GM21528 (cell line): ENCODE results near the gene PROK1.

Experiments used
- ATAC-seq: cut with Tn5 transposase; IDR thresholded peaks from one replicate; pipeline ENCODE4 v1.9.1; 2021; ENCODE audit warnings: mild to moderate bottlenecking, moderate library complexity; ENCODE audit not compliant: unreplicated experiment, low FRiP score

PROK1 gene

DNA sequence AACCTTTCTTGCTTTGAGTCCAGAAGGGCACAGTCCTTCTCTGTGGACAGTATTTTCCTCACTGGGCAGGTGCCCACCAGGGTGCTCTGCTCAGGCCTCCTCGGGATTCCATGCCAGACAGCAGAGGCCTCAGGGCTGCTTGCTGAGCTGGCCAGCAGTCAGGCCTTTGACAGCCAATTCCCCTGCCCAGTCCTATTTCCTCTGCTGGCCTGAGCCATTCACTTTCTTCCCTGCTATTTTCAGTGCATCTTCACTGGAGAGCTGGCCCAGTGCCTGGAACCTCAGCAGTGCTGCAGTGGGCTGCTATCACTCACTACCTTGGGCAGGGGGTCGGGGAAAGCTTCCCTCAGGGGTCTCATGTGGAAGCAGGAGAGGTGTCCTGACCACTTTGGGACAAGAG is 34.8 kb downstream of the PROK1 start:
- ATAC-seq: no peak

DNA sequence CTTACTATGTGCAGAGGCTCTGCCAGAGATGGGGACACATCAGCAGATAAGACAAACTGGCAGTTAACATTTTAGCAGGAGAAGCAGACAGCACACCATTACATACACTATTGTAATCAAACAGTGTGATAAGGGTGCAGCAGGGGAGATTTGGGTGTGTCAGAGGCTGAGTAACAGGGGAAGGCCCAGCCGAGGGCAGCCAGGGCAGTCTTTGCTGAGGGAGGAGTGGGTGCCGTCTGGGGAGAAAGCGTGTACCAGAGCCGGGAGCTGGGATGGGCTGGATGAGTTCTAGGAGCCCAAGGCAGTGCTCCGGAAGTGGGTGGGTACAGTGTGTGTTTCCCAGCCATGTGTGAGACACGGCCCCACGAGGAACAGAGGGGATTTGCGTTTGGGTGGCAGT is 36.8 kb downstream of the PROK1 start:
- no peak for ATAC-seq

DNA sequence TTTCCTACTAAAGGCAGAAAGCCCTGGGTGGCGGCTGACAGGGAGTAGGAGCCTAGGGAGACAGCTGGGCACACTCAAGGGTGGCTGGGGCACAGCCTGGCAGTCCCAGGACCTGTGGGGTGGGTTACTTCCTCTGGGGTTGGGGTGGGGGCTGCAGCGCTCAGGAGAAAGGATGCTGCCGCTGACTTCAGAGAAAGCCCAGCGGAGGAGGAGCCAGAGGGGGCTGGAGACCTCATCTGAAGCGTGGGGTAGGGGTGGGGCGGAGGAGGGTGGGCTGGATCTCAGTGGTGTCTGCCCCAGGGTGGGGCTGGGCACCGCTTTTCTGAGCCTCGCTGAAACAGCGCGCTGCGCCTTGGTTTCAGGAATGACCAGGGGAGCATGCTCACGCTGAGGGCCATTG is 37.2 kb downstream of the PROK1 start:
- ATAC-seq: no peak

DNA sequence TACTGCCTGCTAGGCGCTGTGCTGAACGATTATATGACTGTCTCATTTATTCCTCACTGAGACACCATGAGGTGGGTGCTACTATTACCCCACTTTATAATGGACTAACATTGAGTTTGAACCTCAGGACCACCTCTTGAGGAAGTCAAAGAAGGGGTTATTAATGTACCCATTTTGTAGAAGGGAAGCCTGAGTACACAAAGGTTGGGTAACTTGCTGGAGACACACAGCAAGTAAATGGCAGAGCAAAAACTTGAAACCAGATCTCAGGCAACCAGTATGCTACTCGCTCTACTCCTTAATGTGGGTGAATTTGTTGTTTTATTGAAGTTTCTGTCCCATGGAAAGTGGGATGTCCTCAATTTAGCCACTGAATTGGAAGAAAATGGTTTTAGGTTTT is 37.9 kb downstream of the PROK1 start:
- ATAC-seq: no peak

DNA sequence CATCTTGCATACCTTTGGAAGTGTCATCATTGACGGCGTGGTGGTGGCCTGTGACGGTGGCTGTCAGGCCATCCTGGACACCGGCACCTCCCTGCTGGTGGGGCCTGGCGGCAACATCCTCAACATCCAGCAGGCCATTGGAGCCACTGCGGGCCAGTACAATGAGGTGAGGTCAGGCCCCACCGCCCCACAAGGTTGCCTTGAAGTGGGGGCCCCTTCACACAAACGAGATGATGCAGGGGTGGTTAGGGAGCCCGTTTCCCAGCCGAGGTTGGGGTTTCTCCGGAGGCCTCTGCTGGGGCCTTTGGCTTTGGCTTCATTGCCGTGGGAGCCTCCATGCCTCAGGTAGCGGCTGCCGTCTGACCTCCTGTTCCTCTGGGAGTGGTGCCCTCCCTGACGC is 38.5 kb downstream of the PROK1 start:
- ATAC-seq: no peak

DNA sequence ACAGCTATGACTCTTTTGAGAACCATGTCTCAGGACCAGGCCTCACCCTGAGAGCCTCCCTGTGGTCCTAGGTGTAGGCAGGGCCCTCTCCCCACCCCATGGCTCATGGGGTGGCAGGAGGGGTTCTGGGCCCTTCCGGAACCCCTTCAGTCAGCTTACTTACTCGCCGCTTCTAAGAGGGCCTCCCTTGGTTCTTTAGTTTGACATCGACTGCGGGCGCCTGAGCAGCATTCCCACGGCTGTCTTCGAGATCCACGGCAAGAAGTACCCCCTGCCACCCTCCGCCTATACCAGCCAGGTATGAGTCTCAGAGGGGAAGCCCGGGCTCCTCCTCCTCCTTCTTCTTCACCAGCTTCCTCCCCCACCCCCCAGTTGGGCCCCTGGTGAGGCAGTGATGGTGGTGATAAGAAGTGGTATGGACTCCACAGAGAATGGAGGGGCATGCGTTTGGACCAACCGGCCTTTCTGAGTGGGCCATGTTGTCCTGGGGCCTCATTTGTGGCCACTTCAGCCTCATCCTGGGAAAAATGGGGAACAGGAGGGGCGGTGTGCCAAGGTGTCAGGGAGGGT is 39.1 kb downstream of the PROK1 start:
- no peak for ATAC-seq

DNA sequence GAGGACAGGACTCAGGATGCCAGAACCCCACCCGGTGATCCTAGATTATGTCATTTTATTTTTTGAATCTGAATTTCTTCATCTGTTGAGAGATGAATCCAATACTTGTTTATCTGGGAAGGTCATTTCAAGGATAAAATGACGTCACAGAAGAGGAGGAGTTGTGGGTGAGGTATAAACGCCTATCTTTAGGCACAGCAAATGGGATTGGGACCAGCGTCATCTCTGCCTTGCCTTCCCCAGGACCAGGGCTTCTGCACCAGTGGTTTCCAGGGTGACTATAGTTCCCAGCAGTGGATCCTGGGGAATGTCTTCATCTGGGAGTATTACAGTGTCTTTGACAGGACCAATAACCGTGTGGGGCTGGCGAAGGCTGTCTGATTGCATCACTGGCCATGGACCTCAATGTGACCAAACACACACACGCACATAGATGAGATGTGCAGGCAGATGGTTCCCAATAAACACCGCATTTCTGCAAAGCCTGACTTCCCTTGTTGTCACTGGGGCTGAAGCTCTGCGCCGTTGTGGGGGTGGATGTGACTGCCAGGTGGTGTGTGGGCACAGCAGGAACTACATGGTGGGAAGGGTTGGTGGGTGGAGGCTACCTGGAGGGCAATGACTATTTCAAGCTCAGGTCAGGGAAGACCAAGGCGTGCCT is 40.0 kb downstream of the PROK1 start:
- no peak for ATAC-seq

DNA sequence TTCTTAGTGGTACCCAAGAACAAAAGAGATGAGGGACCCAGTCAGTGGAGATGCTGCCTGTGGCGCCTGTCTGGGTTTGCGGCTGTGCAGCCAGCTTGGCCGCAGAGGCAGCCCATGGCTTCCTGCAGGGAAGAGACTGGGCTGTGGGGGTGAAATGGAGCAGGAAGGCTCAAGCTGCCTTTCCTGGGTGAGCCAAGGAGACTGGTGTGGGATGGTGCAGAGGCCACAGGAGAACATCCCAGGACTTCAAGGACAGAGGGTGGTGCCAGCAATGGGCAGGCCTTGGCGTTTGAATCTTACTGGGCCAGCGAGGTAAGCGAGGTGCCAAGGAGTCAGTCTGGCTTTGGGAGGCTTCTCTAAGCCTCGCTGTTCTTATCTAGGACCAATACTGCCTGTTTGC is 41.6 kb downstream of the PROK1 start:
- no peak for ATAC-seq

DNA sequence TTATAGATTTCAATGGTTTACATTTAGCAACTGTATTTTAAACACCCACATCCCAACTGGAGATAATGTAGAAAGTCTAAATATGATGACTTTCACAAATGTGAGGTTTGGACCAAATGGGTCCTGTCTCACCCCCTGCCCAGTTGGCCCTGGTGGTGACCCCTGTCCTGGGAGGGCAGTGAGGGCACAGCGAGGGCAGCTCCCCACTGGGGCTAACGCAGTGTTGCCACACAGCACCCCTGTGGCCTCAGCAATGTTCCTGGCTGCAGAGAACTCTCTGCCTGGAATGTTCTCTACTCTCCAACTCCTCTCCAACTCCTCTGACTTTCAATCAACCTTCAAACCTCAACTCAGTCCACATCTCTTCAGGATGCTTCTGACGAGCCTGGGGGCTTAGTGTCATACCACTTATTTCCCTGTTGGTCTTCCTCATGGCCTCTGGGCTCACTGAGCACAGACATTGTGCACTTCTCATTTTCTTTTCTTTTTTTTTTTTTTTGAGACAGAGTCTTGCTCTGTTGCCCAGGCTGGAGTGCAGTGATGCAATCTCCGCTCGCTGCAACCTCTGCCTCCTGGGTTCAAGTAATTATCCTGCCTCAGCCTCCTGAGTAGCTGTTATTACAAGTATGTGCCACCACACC is 42.2 kb downstream of the PROK1 start:
- no peak for ATAC-seq

DNA sequence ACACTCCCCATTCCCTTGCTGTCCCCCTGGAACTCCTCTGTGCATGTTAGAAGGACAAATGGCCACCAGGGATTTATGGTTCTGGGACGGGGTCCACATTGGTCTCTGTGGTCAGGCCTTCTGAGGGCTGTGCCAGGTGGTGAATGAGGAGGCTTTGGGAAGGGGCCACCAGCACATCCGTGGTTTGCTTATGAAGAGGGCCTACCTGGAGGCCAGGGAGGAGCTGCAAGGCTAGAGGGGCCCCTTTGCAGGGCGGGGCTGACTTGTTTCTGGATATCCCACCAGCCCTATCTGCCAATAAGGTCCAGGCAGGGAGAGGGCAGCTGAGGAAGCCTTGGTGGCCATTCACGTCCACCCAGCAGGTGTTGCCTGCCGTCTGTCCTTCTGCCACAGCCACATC is 43.1 kb downstream of the PROK1 start:
- no peak for ATAC-seq

DNA sequence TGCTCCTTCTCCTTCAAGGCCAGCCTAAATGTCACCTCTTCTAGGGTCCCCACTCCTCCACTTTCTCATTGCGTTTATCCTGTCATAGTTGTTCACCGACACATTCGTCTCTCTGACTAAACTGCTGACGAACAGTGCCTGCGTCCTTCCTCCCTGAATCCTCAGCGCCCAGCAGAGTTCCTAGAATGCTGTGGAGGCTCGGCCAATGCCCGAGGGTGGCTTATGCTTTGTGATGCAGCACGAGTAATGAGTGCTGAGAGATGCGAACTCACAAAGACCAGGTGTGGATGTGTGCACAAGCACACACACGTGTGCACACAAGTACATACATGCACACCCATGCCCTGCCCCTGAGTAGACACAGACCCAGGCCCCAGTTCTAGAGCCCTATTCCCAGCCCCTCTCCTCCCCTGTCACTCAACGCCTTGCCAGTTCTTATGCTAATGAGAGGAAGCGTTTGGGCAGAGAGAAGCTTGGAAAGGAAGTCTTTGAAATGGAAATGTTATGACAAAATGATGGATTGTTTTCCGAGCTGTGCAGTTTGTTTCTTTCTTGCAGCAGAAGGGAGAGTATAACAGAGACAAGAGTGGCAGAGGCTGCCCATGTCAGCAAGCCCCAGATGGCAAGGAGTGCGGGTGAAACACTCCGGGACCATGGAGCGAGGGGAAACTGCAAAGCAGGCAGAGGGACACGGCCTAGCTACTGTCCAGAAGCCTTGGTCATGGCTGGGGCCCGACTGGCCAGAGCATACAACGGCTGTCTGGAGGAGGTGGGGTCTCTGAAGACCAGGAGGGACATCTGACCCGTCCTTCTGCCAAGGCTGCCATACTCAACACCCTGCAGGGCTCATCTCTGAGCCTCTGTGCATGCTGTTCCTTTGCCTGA is 43.8 kb downstream of the PROK1 start:
- ATAC-seq: no peak

DNA sequence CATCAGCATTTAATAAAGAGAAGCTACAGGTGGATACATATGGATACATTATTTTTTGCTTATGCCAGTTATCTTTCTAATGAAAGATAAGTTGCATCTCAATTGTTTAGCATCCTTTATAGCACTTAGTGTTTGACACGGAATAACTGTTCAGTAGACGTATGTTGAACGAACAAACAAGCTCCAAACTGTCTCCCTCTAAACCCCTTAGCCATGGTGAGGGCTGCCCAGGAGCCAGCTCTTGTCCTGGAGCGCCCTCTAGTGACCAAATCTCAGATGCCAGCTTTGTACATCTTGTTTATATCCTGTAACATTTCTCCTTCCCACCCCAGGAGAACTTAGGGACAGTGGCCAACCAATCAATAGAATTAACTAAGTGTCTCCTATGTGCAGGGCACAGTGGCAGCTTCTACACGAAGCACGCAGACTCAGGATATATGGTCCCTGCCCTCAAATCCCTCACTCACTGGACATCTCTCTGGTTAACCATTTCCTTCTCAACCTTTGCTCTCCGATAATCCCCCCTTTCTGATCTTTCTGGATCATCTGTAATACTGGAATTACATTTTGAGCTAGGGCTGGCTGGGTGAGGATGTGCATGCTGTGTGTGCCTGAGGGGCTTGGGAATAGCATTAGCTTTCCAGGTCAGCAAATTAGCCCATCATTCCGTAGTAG is 45.1 kb downstream of the PROK1 start:
- ATAC-seq: no peak

DNA sequence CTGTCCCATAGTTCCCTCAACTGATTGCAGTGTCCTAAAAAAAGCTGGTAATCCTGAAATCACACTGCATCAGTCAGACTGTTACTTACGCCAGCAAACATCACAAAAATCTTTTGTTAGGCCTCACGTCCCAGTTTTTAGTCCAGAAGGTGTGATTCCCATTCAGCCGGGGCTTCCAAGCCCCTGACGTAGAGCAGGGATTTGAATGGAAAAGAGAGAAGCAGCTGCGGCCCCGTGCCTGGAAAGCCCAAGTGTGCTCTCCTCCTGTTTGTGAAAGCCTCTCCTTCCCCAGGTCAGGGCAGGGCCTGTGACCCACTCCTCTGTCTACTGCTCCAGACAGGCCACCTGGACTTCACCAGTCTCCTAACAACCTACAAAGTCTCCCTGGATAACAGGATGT is 47.3 kb downstream of the PROK1 start:
- ATAC-seq: no peak

DNA sequence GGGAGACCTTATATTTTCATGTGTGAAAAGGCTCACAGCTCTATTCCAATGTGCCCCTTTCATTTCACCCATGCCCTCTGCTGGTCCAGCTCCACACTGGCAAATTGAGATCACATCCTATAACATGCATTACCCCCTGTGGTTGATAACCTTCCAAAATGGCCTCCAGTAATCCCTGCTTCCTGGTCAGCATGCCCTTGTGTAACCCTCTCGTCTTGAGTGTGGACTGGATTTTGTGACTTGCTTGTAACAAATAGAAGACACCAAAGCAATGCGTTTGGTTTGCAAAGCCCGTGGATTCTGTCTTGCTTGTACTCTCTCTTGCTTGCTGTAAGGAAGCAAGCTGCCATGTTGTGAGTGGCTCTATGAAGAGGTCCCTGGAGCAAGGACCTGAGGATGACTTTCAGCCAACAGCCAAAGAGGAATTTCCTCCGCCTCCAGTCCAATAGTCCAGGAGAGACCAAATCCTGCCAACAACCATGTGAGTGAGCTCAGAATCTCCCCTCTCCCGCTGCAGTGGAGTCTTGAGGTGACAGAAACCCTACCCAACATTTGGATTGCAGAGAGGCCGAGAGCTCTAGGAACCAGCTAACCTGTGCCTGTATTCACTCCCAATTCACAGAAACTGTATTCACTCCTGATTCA is 50.7 kb downstream of the PROK1 start:
- no peak for ATAC-seq

DNA sequence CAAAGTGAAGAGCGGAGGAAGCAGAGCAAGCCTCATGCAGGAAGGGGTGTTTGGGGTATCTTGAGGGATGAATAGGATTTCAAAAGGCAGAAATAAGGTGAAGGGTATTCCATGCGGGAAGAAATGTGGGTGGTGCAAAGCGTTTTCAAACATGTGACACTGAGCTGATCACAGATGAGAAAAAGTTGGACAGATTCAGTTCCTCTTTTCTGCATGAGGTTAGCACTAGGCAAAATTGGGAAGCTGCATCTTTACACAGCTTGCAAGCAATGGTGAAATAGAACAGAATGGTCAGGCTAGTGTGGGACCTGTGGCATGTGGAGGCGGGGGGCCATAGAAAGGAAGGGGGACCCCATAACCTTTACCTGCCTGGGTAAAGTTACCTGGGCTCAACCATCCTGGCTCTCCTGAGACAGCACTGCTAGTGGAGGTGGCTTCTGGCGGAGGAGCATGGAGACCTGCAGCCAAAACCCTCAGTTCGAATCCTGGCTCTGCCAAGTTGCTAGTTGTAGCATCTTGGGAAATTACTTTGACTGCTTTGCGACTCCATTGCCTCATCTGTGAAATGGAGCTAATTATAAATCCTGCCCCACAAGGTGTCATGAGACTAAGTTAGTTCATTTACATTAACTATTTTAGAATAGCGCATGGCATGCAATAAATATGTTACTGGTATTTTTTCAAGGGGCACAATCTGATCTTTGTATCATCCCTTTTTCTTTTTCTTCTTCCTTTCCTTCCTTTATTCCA is 51.6 kb downstream of the PROK1 start:
- no peak for ATAC-seq

DNA sequence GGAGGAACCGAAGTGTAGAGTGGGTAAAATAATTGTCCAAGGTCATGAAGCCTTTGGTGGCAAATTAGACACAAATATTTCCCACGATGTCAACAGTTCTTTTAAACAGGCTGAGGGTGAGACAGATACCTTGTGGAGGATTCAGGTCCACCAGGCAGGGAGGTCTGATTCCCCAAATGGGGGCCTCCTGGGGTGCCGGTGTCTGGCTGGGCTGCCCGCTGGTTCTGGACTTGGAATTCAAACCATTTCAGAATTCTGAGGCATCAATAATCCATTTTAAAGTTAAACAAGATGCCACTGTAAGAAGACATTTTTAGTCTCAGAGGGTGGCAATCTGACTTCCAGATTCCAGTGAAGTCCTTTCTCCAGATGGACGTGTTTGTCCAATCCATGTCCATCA is 52.5 kb downstream of the PROK1 start:
- no peak for ATAC-seq

DNA sequence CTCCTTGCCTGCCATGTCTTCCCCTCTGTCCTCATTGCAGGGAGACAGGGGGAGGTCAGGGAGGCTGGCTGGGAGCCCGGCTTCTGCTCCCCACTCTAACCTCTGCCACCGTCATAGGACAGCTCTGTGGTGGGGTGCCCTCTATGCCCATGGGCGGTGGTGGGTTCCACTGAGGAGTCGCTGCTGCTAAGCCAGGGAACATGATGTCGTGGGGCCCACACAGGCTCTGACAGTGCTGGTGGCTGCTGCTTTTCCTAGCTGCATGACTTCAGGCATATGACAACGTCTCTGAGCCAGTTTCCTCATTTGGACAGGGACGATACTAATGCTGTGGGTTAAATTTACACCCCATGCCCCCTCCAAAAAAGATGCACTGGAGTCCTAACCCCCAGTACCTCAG is 53.3 kb downstream of the PROK1 start:
- ATAC-seq: no peak

DNA sequence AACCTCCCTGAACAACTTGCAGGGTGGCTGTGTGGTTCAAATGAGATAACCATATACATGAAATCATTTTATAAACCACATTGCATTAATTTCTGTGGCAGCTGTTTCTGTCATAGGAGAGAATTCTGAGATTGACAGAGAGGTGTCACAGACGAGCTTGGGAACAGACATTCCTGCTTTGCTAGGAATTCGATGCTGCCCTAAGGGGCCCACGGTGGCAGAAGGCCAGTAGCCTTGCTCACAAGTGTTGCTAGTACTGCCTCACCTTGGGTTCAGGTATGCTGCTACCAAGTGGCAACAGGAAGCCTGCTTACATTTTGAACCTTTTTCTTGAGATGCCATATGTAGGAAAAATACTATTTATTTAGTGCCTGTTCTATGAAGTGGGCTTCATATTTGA is 54.6 kb downstream of the PROK1 start:
- no peak for ATAC-seq

DNA sequence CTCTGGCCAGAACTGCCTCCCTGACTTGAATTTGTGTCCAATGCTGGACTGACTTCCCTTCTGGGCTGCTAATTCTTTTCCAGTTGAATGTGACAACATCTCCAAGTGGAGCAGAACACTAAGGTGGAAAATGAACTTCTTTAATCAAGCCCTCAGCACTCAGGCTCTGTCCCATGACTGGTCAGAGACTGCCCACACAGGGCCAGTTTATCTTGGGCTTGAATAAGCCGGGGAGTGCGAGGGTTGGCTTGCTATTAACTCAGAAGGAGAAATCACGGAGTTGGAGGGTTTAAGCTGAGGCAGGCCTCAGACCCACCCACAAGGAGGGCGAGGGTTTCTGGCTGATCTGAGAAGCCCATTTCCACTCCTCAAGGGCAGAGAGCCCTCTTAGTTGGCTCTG is 55.6 kb downstream of the PROK1 start:
- ATAC-seq: no peak
